ENCODE results near the gene C9orf78.

DNA sequence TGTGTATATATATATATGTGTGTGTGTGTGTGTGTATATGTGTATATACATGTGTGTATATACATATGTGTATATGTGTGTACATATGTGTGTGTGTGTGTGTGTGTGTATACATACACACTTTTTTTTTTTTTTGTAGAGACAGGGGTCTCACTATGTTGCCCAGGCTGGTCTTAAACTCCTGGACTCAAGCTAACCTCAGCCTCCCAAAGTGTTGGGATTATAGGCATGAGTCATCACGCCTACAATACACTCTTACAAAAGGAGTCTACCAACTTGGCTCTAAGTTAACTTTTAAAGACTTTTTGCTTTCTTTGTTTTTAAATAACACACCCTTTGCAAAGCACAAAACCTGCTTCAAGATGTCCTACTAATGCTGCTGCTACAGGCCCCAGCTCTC lies 2.1 kb downstream of the C9orf78 start:
- TF ChIP-seq JUNB (IDR thresholded peaks at IDR 0.05; ENCODE audit: unreplicated experiment): no peak
- TF ChIP-seq CTCF (conservative IDR thresholded peaks at IDR 0.05; ENCODE audit: low read depth in 2 of 2): no peak
- TF ChIP-seq EZH2 (IDR thresholded peaks at IDR 0.05; ENCODE audit: low read depth, unreplicated experiment): no peak
- no peak for TF ChIP-seq REST (IDR thresholded peaks at IDR 0.05; ENCODE audit: unreplicated experiment)
- TF ChIP-seq POLR2AphosphoS5 (IDR thresholded peaks at IDR 0.05; ENCODE audit: low read depth): no peak
